ENCODE data around the gene CALCB. TPM values are rescaled to one million over a fixed set of nuclear protein-coding genes. Genes with fewer than 3 reads are reported as not detected.

CALCB gene
- total and polyA plus RNA-seq, 2 of the 4 experiments (the other 2 are of a cell fraction) = not detected

DNA sequence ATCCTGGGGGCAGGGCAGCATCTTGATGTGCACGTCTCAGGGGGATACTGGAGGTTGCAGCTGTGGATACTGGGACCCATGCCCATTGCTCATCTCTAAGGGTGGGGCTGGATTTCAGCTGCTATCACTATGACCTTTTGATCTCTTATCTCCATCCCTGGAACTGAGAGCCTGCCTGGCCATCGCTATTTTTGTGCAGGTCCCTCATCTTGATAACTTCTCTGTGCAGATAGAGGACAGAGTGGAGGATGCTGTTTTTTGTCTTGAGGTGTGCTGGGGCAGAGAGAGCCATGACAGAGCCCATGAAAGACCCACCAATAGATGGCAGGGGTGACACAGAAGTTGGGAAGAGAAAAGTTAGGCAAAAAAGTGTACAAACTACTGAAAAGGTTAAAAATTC is 36.2 kb downstream of the CALCB start:
- no peak overlapping the region for H2BK20ac ChIP-seq (ENCODE audit: low read depth, low read length)
- DNase-seq (no peak), ATAC-seq (ENCODE audit: low read depth) (no peak)
- intact Hi-C loops (cut with micrococcal nuclease) = no loop called here
- no peak overlapping the region; the same call in 1 of the 2 replicates for H4K91ac ChIP-seq (ENCODE audit: insufficient read depth, low read depth, low read length)
- no peak overlapping the region for H4K8ac ChIP-seq (ENCODE audit: low read depth in 2 of 2, low read length in 2 of 2)
- H3K4me3 ChIP-seq (ENCODE audit: insufficient read depth, low read depth, low read length) = no peak overlapping the region
- H3K27me3 ChIP-seq (ENCODE audit: control insufficient read depth, insufficient read depth, low read length) = no peaks in the 10 kb centered on the region
- peak overlapping the region; percentile 40; the same call in 1 of the 2 replicates for H2AK5ac ChIP-seq (ENCODE audit: low read depth, low read length)
- H2BK5ac ChIP-seq (ENCODE audit: low read depth, low read length, poor library complexity, severe bottlenecking) = no peak overlapping the region
- H3K9me3 ChIP-seq (ENCODE audit: control insufficient read depth, insufficient read depth, low read length) = no peaks in the 10 kb centered on the region
- peak overlapping the region; percentile 47 for H3K4ac ChIP-seq (ENCODE audit: low read depth, low read length)
- no peak overlapping the region for H3K56ac ChIP-seq (ENCODE audit: extremely low read depth, insufficient read depth, low read length)
- no peak overlapping the region for H2AFZ ChIP-seq (replicated peaks; ENCODE audit: low read length, poor library complexity)
- no peaks in the 10 kb centered on the region for H4K20me1 ChIP-seq (ENCODE audit: insufficient read depth, low read length)
- TF ChIP-seq RAD21 (IDR thresholded peaks at IDR 0.05; ENCODE audit: low read length) (no peak), RFX5 (IDR thresholded peaks at IDR 0.05; ENCODE audit: low read depth, low read length) (no peak), FOS (IDR thresholded peaks at IDR 0.05; ENCODE audit: low read depth, low read length) (no peak), BHLHE40 (IDR thresholded peaks at IDR 0.05; ENCODE audit: low read depth, low read length) (no peak), RCOR1 (IDR thresholded peaks at IDR 0.05; ENCODE audit: insufficient replicate concordance, low read length) (no peak), MXI1 (IDR thresholded peaks at IDR 0.05; ENCODE audit: borderline replicate concordance, low read depth, low read length) (no peak), SMC3 (IDR thresholded peaks at IDR 0.05; ENCODE audit: low read depth, low read length) (no peak), POLR2A (IDR thresholded peaks at IDR 0.05; ENCODE audit: low read depth, low read length) (no peak), CHD1 (IDR thresholded peaks at IDR 0.05; ENCODE audit: low read depth, low read length) (no peak), MAFK (IDR thresholded peaks at IDR 0.05; ENCODE audit: low read depth, low read length) (no peak)
- no peak overlapping the region for H4K5ac ChIP-seq (ENCODE audit: low read depth, low read length)
- H2BK120ac ChIP-seq (ENCODE audit: low read depth, low read length) = peak overlapping the region; percentile 95
- no peak overlapping the region for H3K18ac ChIP-seq (ENCODE audit: low read depth, low read length)
- no peaks in the 10 kb centered on the region for H3K36me3 ChIP-seq (ENCODE audit: control insufficient read depth, insufficient read depth, low read length)
- no peak overlapping the region for H3K9ac ChIP-seq (ENCODE audit: low read depth, low read length)
- peaks cover 14% of the 10 kb centered on the region for H3K9me1 ChIP-seq (ENCODE audit: insufficient read depth, low read length)
- POLR2A ChIA-PET (ENCODE audit: unreplicated experiment) = no interaction called here
- no TSS peak for BruUV-seq (replicated peaks)
- H3K4me2 ChIP-seq (ENCODE audit: low read depth, low read length) = no peak overlapping the region
- H3K4me1 ChIP-seq (ENCODE audit: control insufficient read depth, insufficient read depth, low read length) = peaks cover 30% of the 10 kb centered on the region
- H2AK9ac ChIP-seq (replicated peaks; ENCODE audit: low read depth, low read length, poor library complexity) = no peak overlapping the region
- peak overlapping the region; percentile 82; the same call in 2 of the 3 replicates for H2BK15ac ChIP-seq (ENCODE audit: low read depth, low read length)
- WGBS, 2 experiments (ENCODE audit: extremely low coverage in 2 of 2, insufficient read length in 1 of 2) = no CpG with 5 or more reads among the region's 2 CpGs
- CTCF ChIA-PET = interaction anchor here (0.7 kb wide), 1 partner anchor 74 kb away, joined by 3 read pairs; no protein-coding TSS in a partner anchor
- no peak overlapping the region for H3K23ac ChIP-seq (ENCODE audit: low read depth, low read length)
- H3K27ac ChIP-seq (ENCODE audit: insufficient read depth, low read length) = no peak overlapping the region
- in situ Hi-C loops (cut with MboI; ENCODE audit: low sequenced_read_pairs) = loop anchor here (5.0 kb wide), 2 partner anchors 48 to 88 kb away; no protein-coding TSS in a partner anchor
- dilution Hi-C loops (cut with HindIII; ENCODE audit: low sequenced_read_pairs, unreplicated experiment) = no loop called here
- H3K14ac ChIP-seq (replicated peaks; ENCODE audit: low read depth, low read length) = no peak overlapping the region
- peaks cover 0 to 3% of the 10 kb centered on the region in 2 experiments; a peak in 1 of 4 replicates for H3K79me1 ChIP-seq (ENCODE audit: low read depth in 1 of 2, low read length in 2 of 2)
